Gastrocnemius medialis (tissue), 4 donors: Measurements from ENCODE around the gene SLC4A2.

Experiments
- CTCF ChIP-seq, 5 experiments: fragments of 450-650 bp in 3 of 5; fragments of 200-600 bp in 2 of 5; sonication (generic) in 2 of 5; IDR thresholded peaks in 4 of 5; conservative IDR thresholded peaks in 1 of 5; 1 replicate in 4 of 5; 2 replicates in 1 of 5; pipeline ENCODE4 v1.5.1; 2016 to 2019; ENCODE audit warnings: antibody characterized with exemption in 5 of 5, mild to moderate bottlenecking in 3 of 5, moderate library complexity in 3 of 5
- POLR2A ChIP-seq, 2 donors: fragments of 450-650 bp; IDR thresholded peaks; one replicate each; pipeline ENCODE4 v1.6.1; 2017; ENCODE audit warnings: antibody characterized with exemption in 2 of 2, mild to moderate bottlenecking in 2 of 2, moderate library complexity in 2 of 2

- TF ChIP-seq CTCF (IDR thresholded peaks at IDR 0.05 in 4 of 5, conservative IDR thresholded peaks at IDR 0.05 in 1 of 5) (no peak), POLR2A (IDR thresholded peaks at IDR 0.05) (no peak)
Observed at GRCh38 chr7:151062399-151063211, 3.2 kb downstream of the SLC4A2 start.
